Measurements from ENCODE around the gene NFASC.

Gene NFASC

GRCh38 chr1:204925701-204926100 is 55.0 kb downstream of the NFASC start:
- in situ Hi-C loops (cut with HindIII; ENCODE audit: low sequenced_read_pairs): no loop called here

GRCh38 chr1:204927673-204928641 is 57.3 kb downstream of the NFASC start:
- in situ Hi-C loops (cut with HindIII; ENCODE audit: low sequenced_read_pairs): no loop called here

GRCh38 chr1:204928671-204929486 is 58.2 kb downstream of the NFASC start:
- in situ Hi-C loops (cut with HindIII; ENCODE audit: low sequenced_read_pairs): no loop called here

DNA sequence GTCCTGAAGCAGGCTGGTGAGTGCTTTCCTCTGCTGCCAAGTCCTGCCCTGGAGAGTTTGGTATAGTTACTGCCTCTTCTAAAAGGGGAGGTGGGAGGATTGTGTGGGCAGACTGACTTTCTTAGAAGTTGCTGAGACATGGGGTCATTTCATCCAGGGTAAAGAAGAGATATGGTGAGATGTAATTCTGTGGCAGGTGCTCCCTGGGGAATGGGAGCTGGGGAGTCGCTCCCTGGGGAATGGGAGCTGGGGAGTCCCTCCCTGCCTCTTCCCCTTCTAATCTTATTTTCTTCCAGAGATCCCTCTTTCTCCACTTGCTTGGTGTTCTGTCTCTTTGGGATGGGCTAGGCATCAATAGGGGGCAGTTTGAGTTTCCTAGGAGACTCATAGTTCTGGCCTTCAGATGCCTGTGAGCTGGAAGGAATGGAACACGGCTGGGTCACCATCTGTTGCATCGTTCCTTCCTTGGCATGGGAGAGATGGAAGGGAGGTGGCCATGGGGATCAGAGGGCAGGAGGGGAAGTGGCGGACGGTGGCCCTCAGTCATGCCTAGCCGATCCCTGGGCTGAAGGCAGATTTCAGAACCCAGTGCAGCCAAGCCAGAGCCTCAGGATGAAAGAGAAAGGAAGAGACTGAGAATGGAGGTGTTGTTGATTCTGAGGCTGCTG is 59.0 kb downstream of the NFASC start:
- in situ Hi-C loops (cut with HindIII; ENCODE audit: low sequenced_read_pairs): no loop called here

GRCh38 chr1:204930155-204930523 is 59.5 kb downstream of the NFASC start:
- in situ Hi-C loops (cut with HindIII; ENCODE audit: low sequenced_read_pairs): no loop called here

- in situ Hi-C loops (cut with HindIII; ENCODE audit: low sequenced_read_pairs): no loop called here
Observed at GRCh38 chr1:204931313-204931712, 60.7 kb downstream of the NFASC start.

DNA sequence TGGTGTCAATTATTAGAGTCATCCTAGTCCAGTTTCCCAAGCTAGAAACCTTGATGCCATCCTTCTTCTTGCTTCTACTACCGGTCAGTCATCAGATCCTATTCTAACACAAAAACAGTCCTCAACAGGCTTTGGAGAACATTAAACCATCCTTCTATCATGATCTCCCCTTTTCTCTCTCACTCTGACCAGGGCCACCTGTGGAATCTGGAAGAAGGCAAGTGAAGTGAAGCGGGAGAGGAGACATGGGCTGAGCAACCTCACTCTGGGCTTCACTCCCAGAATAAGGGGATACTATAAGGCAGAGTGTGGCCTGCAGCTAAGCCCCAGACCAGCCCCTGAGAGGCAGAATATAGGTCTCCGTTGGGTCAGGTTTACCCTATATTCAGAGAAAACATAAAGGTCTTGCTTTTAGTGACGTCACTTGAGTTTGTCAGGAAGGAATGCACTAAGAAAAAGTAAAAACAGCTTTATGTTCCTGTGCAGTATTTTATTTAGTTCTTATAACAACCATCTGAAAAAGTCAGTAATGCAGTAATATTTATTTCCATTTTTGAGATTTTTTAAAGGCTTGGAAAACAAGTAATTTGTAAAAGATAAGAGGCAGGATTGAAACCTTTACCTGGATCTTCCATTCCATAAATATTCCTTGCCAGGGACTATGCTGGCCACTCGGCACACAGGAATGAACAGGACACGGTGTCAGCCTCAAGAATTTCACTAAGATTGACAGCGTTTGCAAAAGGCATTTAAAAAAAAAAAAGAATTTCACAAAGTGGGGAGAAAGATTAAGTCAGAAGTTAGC is 61.3 kb downstream of the NFASC start:
- in situ Hi-C loops (cut with HindIII; ENCODE audit: low sequenced_read_pairs): no loop called here

GRCh38 chr1:204932573-204932909 is 61.9 kb downstream of the NFASC start:
- in situ Hi-C loops (cut with HindIII; ENCODE audit: low sequenced_read_pairs): no loop called here

DNA sequence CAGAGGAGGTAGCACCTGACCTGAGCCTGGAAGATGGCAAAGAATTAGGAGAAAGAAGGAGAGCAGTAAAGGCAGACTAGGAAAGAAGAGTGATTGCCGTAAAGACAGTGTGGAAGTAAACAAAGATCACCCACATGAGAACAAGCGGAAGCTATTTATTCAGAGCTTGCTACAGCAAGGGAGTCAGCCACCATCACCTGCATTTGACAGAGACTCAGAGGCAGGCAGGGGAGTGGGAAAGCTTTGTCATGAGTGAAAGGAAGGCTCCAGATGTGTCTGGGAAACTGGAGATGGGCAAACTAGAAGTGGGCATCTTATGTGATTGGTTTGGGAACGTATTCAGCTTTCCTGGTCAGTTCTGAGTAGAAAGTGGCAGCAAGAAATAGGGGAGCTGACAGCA is 64.5 kb downstream of the NFASC start:
- in situ Hi-C loops (cut with HindIII; ENCODE audit: low sequenced_read_pairs): no loop called here

DNA sequence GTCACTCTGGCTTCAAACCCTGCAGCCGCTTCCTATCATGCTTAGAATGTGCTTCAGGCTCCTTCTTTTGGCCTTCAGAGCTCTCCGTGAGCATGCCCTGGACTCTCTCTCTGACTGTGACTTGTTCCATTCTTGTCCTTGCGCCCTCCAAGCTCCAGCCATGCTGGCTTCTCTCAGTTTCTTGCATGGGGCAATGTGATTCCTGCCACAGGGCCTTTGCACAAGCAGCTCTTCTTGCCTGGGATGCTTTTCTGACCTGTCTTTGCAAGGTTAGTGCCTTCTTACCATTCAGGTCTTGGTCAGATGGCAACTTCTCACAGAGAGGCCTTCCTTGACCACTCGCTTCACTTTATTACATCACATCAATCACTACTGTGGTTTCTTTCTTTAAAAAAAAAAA is 66.1 kb downstream of the NFASC start:
- in situ Hi-C loops (cut with HindIII; ENCODE audit: low sequenced_read_pairs): no loop called here

DNA sequence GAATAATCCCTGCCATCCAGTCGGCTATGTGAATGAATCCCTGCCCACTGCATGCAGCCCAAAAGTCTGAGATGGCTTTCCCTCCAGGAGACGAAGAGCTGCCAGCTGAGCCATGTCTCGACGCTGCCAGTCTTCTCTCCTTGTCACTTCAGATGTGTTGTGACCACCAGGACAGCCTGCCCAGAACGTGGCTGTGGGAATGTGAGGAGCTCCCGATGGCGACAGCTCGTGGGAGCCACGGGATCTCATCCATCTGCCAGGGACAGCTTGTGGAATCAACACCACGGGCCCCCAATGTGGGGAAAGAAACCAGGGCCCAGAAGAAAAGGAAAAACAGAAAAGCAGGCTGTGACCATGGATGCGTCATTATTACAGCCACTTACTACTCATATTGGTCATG is 67.2 kb downstream of the NFASC start:
- in situ Hi-C loops (cut with HindIII; ENCODE audit: low sequenced_read_pairs): no loop called here

- in situ Hi-C loops (cut with HindIII; ENCODE audit: low sequenced_read_pairs): no loop called here
Observed at GRCh38 chr1:204940591-204940990, 69.9 kb downstream of the NFASC start.

- in situ Hi-C loops (cut with HindIII; ENCODE audit: low sequenced_read_pairs): no loop called here
Observed at GRCh38 chr1:204941421-204942338, 71.0 kb downstream of the NFASC start.

DNA sequence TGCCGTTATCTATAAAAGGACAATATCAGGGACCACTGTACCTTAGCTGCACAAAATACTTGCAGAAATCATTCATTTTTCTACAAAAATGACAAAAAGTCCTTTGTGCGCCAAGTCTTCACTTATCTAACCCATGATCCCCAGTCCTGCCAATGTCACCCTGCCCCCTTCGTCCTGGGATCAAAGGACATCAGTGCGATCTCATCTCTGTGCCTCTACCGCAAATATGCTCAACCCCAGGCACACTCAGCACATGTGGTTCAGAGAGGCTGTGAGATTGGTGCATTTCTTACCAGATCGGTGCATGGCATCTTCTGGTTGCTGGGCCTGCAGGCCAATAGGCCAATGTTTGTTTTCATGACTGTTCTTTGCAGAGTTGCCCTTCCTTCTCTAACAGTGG is 72.8 kb downstream of the NFASC start:
- in situ Hi-C loops (cut with HindIII; ENCODE audit: low sequenced_read_pairs): no loop called here

DNA sequence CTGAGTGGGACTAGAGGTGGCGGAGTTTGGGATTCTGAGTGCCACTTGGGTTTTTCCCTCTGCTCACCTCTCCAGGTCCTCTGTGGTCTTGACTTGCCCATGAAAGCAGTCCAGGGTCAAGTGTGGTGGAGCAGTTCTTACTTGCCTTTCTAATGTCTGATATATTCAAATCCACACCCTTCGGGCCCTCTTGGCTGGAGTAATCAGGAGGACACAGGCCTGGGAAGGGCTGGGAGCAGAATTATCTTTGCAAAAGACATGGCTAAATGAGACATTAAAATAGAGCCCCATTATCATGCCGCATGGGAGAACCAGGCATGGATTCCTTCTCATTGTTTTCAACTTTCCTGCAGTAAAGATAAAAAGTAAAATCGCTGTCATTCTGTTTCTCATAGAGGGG is 74.0 kb downstream of the NFASC start:
- in situ Hi-C loops (cut with HindIII; ENCODE audit: low sequenced_read_pairs): no loop called here

GRCh38 chr1:204945565-204945977 is 74.9 kb downstream of the NFASC start:
- in situ Hi-C loops (cut with HindIII; ENCODE audit: low sequenced_read_pairs): no loop called here

- in situ Hi-C loops (cut with HindIII; ENCODE audit: low sequenced_read_pairs): no loop called here
Observed at GRCh38 chr1:204946640-204947039, 76.0 kb downstream of the NFASC start.

- in situ Hi-C loops (cut with HindIII; ENCODE audit: low sequenced_read_pairs): no loop called here
Observed at GRCh38 chr1:204947338-204947737, 76.7 kb downstream of the NFASC start.

DNA sequence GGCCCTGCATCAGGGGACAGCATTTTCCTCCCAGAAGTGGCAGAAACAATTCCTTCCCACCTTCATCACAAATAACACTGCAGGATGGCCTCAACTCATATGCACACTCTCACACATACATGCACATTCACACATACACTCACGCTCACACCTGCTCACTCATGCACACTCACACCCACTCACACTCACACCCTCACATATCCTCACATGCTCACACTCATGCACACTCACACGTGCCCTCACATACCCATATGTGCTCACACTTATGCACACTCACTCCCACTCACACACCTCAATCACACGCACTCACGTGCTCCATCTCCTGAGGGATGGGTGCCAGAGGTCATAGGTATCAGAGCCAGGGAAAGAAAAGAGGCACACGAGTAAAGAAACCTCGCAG is 77.1 kb downstream of the NFASC start:
- in situ Hi-C loops (cut with HindIII; ENCODE audit: low sequenced_read_pairs): no loop called here

Data from DLD1 (cell line).